Fibroblast of lung (primary cell): ENCODE results near the gene MEGF10. TPM values are rescaled to one million over a fixed set of nuclear protein-coding genes. Genes with fewer than 3 reads are reported as not detected.
A peak's percentile ranks its signal among the peaks of the same experiment; 100 is the strongest.

Experiments
- DNase-seq, 2 donors: peaks; one replicate each; pipeline versions ENCODE4 v3.0.0 to v3.0.0-alpha.2; 2010; ENCODE audit warnings: low read depth in 2 of 2
- H2AFZ ChIP-seq: 2 replicates; pipeline ENCODE4 v1.5.1; 2012; ENCODE audit warnings: low read length, control low read depth, inconsistent platforms
- H3K27ac ChIP-seq: 2 replicates; pipeline ENCODE4 v1.5.1; 2011; ENCODE audit warnings: low read length, control low read depth; ENCODE audit not compliant: insufficient read depth
- H3K27me3 ChIP-seq: 2 replicates; pipeline ENCODE4 v1.5.1; 2011; ENCODE audit warnings: mild to moderate bottlenecking, low read length; ENCODE audit not compliant: control insufficient read depth, insufficient read depth
- H3K36me3 ChIP-seq: 2 replicates; pipeline ENCODE4 v1.5.1; 2011; ENCODE audit warnings: low read length; ENCODE audit not compliant: control insufficient read depth, insufficient read depth
- H3K4me1 ChIP-seq: 2 replicates; pipeline ENCODE4 v1.5.1; 2011; ENCODE audit warnings: low read length; ENCODE audit not compliant: control insufficient read depth, insufficient read depth; ENCODE audit errors: extremely low read depth
- H3K4me2 ChIP-seq: 2 replicates; pipeline ENCODE4 v1.5.1; 2011; ENCODE audit warnings: low read length, control low read depth; ENCODE audit not compliant: insufficient read depth; ENCODE audit errors: extremely low read depth
- H3K4me3 ChIP-seq, 4 experiments: fragments of 200-600 bp in 1 of 4; sonication (generic) in 1 of 4; replicated peaks in 1 of 4; 2 replicates each; pipeline ENCODE4 v1.5.1; 2011 to 2016; ENCODE audit warnings: low read length in 4 of 4, low read depth in 3 of 4, mild to moderate bottlenecking in 3 of 4, control low read depth in 2 of 4, inconsistent platforms in 1 of 4, mixed read lengths in 1 of 4; ENCODE audit not compliant: insufficient read depth in 1 of 4; ENCODE audit errors: control extremely low read depth in 1 of 4
- H3K79me2 ChIP-seq: 2 replicates; pipeline ENCODE4 v1.5.1; 2012; ENCODE audit warnings: mild to moderate bottlenecking, low read length, inconsistent platforms; ENCODE audit not compliant: control insufficient read depth, insufficient read depth
- H3K9ac ChIP-seq: 2 replicates; pipeline ENCODE4 v1.5.1; 2011; ENCODE audit warnings: mild to moderate bottlenecking, low read length, control low read depth; ENCODE audit not compliant: insufficient read depth
- H3K9me3 ChIP-seq: 2 replicates; pipeline ENCODE4 v1.5.1; 2012; ENCODE audit warnings: low read depth, low read length; ENCODE audit not compliant: control insufficient read depth, insufficient read depth
- H4K20me1 ChIP-seq: 2 replicates; pipeline ENCODE4 v1.5.1; 2011; ENCODE audit warnings: low read length; ENCODE audit not compliant: control insufficient read depth, insufficient read depth; ENCODE audit errors: extremely low read depth
- CTCF ChIP-seq, 2 donors: IDR thresholded peaks in 1 of 2; conservative IDR thresholded peaks in 1 of 2; 1 replicate in 1 of 2; 2 replicates in 1 of 2; pipeline ENCODE4 v1.5.1; 2011 to 2012; ENCODE audit warnings: low read length in 2 of 2, control low read depth in 1 of 2, inconsistent platforms in 1 of 2, low read depth in 1 of 2, mild to moderate bottlenecking in 1 of 2
- EZH2 ChIP-seq: IDR thresholded peaks from 2 replicates; pipeline ENCODE4 v1.5.1; 2012; ENCODE audit warnings: low read length, control low read depth, mild to moderate bottlenecking; ENCODE audit errors: missing control alignments
- polyA plus RNA-seq, 2 donors: library from polyadenylated mRNA; depleted of rRNA in 1 of 2; stranded (reverse) in 1 of 2; unstranded in 1 of 2; fragments of >200 nt; gene quantifications; 2 replicates each; pipeline ENCODE4 v1.2.1, GENCODE V29; 2011 to 2012; ENCODE audit warnings: missing spikeins in 1 of 2
- total RNA-seq: library from RNA; depleted of rRNA; stranded (reverse); fragments of >200 nt; gene quantifications from 2 replicates; pipeline ENCODE4 v1.2.1, GENCODE V29; 2014

Gene MEGF10
- total and polyA plus RNA-seq, 2 donors (not counting 1 experiment from before 2014, with no cell fraction given) = under 0.01 to 0.02 TPM

DNA sequence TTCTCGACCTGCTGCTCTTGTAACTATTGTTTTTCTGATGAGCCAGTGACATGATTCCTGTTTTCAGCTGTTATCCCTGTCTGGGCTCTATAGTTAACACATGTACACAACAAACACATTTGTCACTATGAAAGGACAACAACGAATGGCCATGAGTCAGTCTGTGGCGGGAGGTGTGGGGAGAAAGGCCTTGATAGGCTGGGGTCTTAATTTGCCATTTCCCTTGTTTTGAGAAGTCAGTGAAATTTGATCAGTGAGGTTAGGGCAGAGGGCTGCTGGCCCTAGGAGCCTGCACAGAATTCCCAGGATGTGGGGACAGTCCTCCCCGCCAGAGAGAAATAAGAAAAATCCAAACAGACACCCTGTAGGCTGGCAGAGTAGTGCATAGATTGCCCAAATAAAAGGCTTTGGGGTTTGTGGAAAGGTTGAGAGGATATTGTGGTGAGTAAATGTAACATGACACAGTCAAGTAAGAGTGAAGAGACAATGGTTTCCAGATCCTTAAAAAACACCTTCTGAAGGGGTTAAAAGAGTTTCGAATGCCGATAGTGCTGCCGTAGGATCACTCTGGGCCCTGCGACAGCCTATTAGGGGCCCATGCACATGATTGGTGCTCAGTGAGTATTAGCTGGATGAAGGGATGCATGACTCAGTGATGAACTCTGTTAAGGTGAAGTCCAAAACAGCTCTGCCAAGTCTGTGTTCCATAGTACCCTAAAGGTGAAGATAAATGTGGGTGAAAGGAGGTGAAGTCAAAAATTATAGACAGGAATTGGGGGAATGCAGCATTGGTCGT, 115.9 kb downstream of the MEGF10 start:
- no peak overlapping the region for H2AFZ ChIP-seq
- H3K4me1 ChIP-seq = no peaks in the 10 kb centered on the region
- no peak overlapping the region for H3K4me2 ChIP-seq
- no peaks in the 10 kb centered on the region for H3K27me3 ChIP-seq
- TF ChIP-seq EZH2 (no peak), CTCF (conservative IDR thresholded peaks at IDR 0.05 in 1 of 2, IDR thresholded peaks at IDR 0.05 in 1 of 2; ENCODE audit: low read depth in 1 of 2, low read length in 2 of 2) (no peak)
- DNase-seq = no peak
- H3K4me3 ChIP-seq = no peak overlapping the region
- no peaks in the 10 kb centered on the region for H3K79me2 ChIP-seq
- no peak overlapping the region for H3K9ac ChIP-seq
- H3K36me3 ChIP-seq = no peaks in the 10 kb centered on the region
- H3K9me3 ChIP-seq = no peaks in the 10 kb centered on the region
- no peak overlapping the region for H3K27ac ChIP-seq
- no peaks in the 10 kb centered on the region for H4K20me1 ChIP-seq

GRCh38 chr5:127409246-127409917, 118.8 kb downstream of the MEGF10 start:
- H3K36me3 ChIP-seq = no peaks in the 10 kb centered on the region
- no peak overlapping the region for H3K4me3 ChIP-seq
- H3K4me1 ChIP-seq = no peaks in the 10 kb centered on the region
- H3K4me2 ChIP-seq = no peak overlapping the region
- H3K9ac ChIP-seq = no peak overlapping the region
- no peak overlapping the region for H3K27ac ChIP-seq
- peak in 1 of 2 donors; percentile 12 for DNase-seq
- H3K27me3 ChIP-seq = no peaks in the 10 kb centered on the region
- TF ChIP-seq EZH2 = no peak
- TF ChIP-seq CTCF (conservative IDR thresholded peaks at IDR 0.05 in 1 of 2, IDR thresholded peaks at IDR 0.05 in 1 of 2; ENCODE audit: low read depth in 1 of 2, low read length in 2 of 2) = no peak
- no peaks in the 10 kb centered on the region for H3K79me2 ChIP-seq
- no peaks in the 10 kb centered on the region for H3K9me3 ChIP-seq
- no peak overlapping the region for H2AFZ ChIP-seq
- H4K20me1 ChIP-seq = no peaks in the 10 kb centered on the region

- Histone ChIP-seq H3K36me3 (no peaks in the 10 kb centered on the region), H3K9me3 (no peaks in the 10 kb centered on the region), H3K9ac (no peak overlapping the region), H3K79me2 (no peaks in the 10 kb centered on the region), H2AFZ (peak overlapping the region; percentile 25), H3K27me3 (no peaks in the 10 kb centered on the region), H4K20me1 (no peaks in the 10 kb centered on the region), H3K27ac (no peak overlapping the region), H3K4me1 (no peaks in the 10 kb centered on the region), H3K4me3 (peak overlapping the region in 1 of 4 experiments; percentile 24), H3K4me2 (no peak overlapping the region)
- no peak for DNase-seq
- TF ChIP-seq EZH2 (no peak), CTCF (conservative IDR thresholded peaks at IDR 0.05 in 1 of 2, IDR thresholded peaks at IDR 0.05 in 1 of 2; ENCODE audit: low read depth in 1 of 2, low read length in 2 of 2) (no peak)
Observed at GRCh38 chr5:127409921-127410675, 119.5 kb downstream of the MEGF10 start.
